HepG2 (cell line): ENCODE results near the gene AFF1.

ENCODE experiments used
- CEBPB ChIP-seq: IDR thresholded peaks from 2 replicates; pipeline ENCODE4 v1.6.1; 2011; ENCODE audit warnings: low read depth, low read length, improper control_type of control experiment, borderline replicate concordance
- CTCF ChIP-seq: sonication (generic); formaldehyde crosslinking; IDR thresholded peaks from 2 replicates; pipeline ENCODE4 v1.5.0; 2020; ENCODE audit warnings: mild to moderate bottlenecking, missing genetic modification reagents, moderate library complexity
- ETV5 ChIP-seq: IDR thresholded peaks from 2 replicates; pipeline ENCODE4 v1.6.1; 2018; ENCODE audit warnings: missing biosample characterization, missing genetic modification reagents, inconsistent platforms, borderline replicate concordance
- HNF1B ChIP-seq: sonication (generic); formaldehyde crosslinking; IDR thresholded peaks from 2 replicates; pipeline ENCODE4 v1.5.1; 2020; ENCODE audit warnings: mild to moderate bottlenecking, moderate library complexity, missing genetic modification reagents
- MLX ChIP-seq: IDR thresholded peaks from 2 replicates; pipeline ENCODE4 v1.6.1; 2016
- POLR2A ChIP-seq, 2 experiments: IDR thresholded peaks; 2 replicates each; pipeline ENCODE4 v1.6.1; 2011; ENCODE audit warnings: low read depth in 2 of 2, low read length in 2 of 2, mild to moderate bottlenecking in 1 of 2, moderate library complexity in 1 of 2; ENCODE audit not compliant: insufficient read depth in 1 of 2
- POLR2AphosphoS2 ChIP-seq: IDR thresholded peaks from 2 replicates; pipeline ENCODE4 v1.6.1; 2011; ENCODE audit warnings: low read depth, low read length, improper control_type of control experiment
- SRSF1 ChIP-seq: fragments of 200-400 bp; formaldehyde crosslinking; optimal IDR thresholded peaks from 2 replicates; pipeline ENCODE3; 2017; ENCODE audit warnings: mild to moderate bottlenecking, low read depth, low read length, moderate library complexity
- ZBTB33 ChIP-seq: sonication (generic); formaldehyde crosslinking; IDR thresholded peaks from 2 replicates; pipeline ENCODE4 v1.4.0; 2020; ENCODE audit warnings: missing genetic modification reagents
- ZBTB37 ChIP-seq: sonication (generic); formaldehyde crosslinking; IDR thresholded peaks from 2 replicates; pipeline ENCODE4 v1.4.0; 2020; ENCODE audit warnings: mild to moderate bottlenecking, missing genetic modification reagents
- ZNF275 ChIP-seq: sonication (generic); formaldehyde crosslinking; IDR thresholded peaks from 2 replicates; pipeline ENCODE4 v1.8.0; 2022; ENCODE audit warnings: missing genetic modification reagents, mild to moderate bottlenecking, inconsistent platforms, borderline replicate concordance
- ZNF572 ChIP-seq: sonication (generic); formaldehyde crosslinking; IDR thresholded peaks from 2 replicates; pipeline ENCODE4 v1.5.1; 2020; ENCODE audit warnings: mild to moderate bottlenecking, missing genetic modification reagents

- no peak for TF ChIP-seq ETV5 (CRISPR knock-in tag)
- TF ChIP-seq ZBTB33 (CRISPR knock-in tag), result no peak
- TF ChIP-seq SRSF1, result no peak
- no peak for TF ChIP-seq CEBPB
- no peak for TF ChIP-seq ZNF275 (CRISPR knock-in tag)
- TF ChIP-seq MLX, result no peak
- TF ChIP-seq ZNF572, result no peak
- no peak for TF ChIP-seq POLR2A (IDR thresholded peaks at IDR 0.05; ENCODE audit: insufficient read depth in 1 of 2, low read depth in 2 of 2, low read length in 2 of 2)
- TF ChIP-seq HNF1B (CRISPR knock-in tag), result no peak
- TF ChIP-seq CTCF, result no peak
- TF ChIP-seq ZBTB37 (CRISPR knock-in tag), result no peak
- TF ChIP-seq POLR2AphosphoS2, result no peak
Measured at GRCh38 chr4:87088186-87088585, 153.4 kb downstream of the AFF1 start.
